ENCODE data around the gene MNT.
A peak's percentile ranks its signal among the peaks of the same experiment; 100 is the strongest.

MNT gene

GRCh38 chr17:2369551-2370210 lies 31.2 kb downstream of the MNT start:
- DNase-seq (ENCODE audit: low spot score in 2 of 2) = no peak
- Mint-ChIP-seq H3K27ac (ENCODE audit: low read depth) (peak overlapping the region; percentile 85), H3K9me3 (no peaks in the 10 kb centered on the region), H3K4me3 (no peak overlapping the region), H3K27me3 (no peaks in the 10 kb centered on the region), H3K36me3 (ENCODE audit: insufficient read depth) (peaks cover 9% of the 10 kb centered on the region), H3K4me1 (no peaks in the 10 kb centered on the region)
- no peak for ATAC-seq (replicated peaks; ENCODE audit: extremely low read depth, poor library complexity, severe bottlenecking)

GRCh38 chr17:2369039-2369438 lies 31.8 kb downstream of the MNT start:
- no peak for ATAC-seq (replicated peaks; ENCODE audit: extremely low read depth, poor library complexity, severe bottlenecking)
- Mint-ChIP-seq H3K27me3 (no peaks in the 10 kb centered on the region), H3K9me3 (no peaks in the 10 kb centered on the region), H3K27ac (ENCODE audit: low read depth) (no peak overlapping the region), H3K4me3 (no peak overlapping the region), H3K4me1 (no peaks in the 10 kb centered on the region), H3K36me3 (ENCODE audit: insufficient read depth) (peaks cover 8% of the 10 kb centered on the region)
- DNase-seq (ENCODE audit: low spot score in 2 of 2) = no peak

GRCh38 chr17:2368359-2368758 lies 32.5 kb downstream of the MNT start:
- peaks cover 9% of the 10 kb centered on the region for H3K36me3 Mint-ChIP-seq (ENCODE audit: insufficient read depth)
- H3K27ac Mint-ChIP-seq (ENCODE audit: low read depth) = no peak overlapping the region
- H3K9me3 Mint-ChIP-seq = no peaks in the 10 kb centered on the region
- H3K4me1 Mint-ChIP-seq = no peaks in the 10 kb centered on the region
- H3K4me3 Mint-ChIP-seq = no peak overlapping the region
- ATAC-seq (replicated peaks; ENCODE audit: extremely low read depth, poor library complexity, severe bottlenecking) = no peak
- no peaks in the 10 kb centered on the region for H3K27me3 Mint-ChIP-seq
- no peak for DNase-seq (ENCODE audit: low spot score in 2 of 2)

- no peak for ATAC-seq (replicated peaks; ENCODE audit: extremely low read depth, poor library complexity, severe bottlenecking)
- Mint-ChIP-seq H3K36me3 (ENCODE audit: insufficient read depth) (peaks cover 10% of the 10 kb centered on the region), H3K9me3 (no peaks in the 10 kb centered on the region), H3K27ac (ENCODE audit: low read depth) (no peak overlapping the region), H3K4me3 (no peak overlapping the region), H3K27me3 (no peaks in the 10 kb centered on the region), H3K4me1 (no peaks in the 10 kb centered on the region)
- DNase-seq (ENCODE audit: low spot score in 2 of 2) = no peak
Measured at GRCh38 chr17:2366747-2367494, 33.9 kb downstream of the MNT start.

GRCh38 chr17:2365132-2365531 lies 35.7 kb downstream of the MNT start:
- no peak for DNase-seq (ENCODE audit: low spot score in 2 of 2)
- Mint-ChIP-seq H3K36me3 (ENCODE audit: insufficient read depth) (peaks cover 15% of the 10 kb centered on the region), H3K4me3 (no peak overlapping the region), H3K4me1 (peaks cover 7% of the 10 kb centered on the region), H3K27me3 (no peaks in the 10 kb centered on the region), H3K9me3 (no peaks in the 10 kb centered on the region), H3K27ac (ENCODE audit: low read depth) (no peak overlapping the region)
- ATAC-seq (replicated peaks; ENCODE audit: extremely low read depth, poor library complexity, severe bottlenecking) = no peak

- Mint-ChIP-seq H3K27me3 (no peaks in the 10 kb centered on the region), H3K9me3 (no peaks in the 10 kb centered on the region), H3K4me1 (peaks cover 7% of the 10 kb centered on the region), H3K4me3 (no peak overlapping the region), H3K36me3 (ENCODE audit: insufficient read depth) (peaks cover 15% of the 10 kb centered on the region), H3K27ac (ENCODE audit: low read depth) (no peak overlapping the region)
- DNase-seq (ENCODE audit: low spot score in 2 of 2) (no peak), ATAC-seq (replicated peaks; ENCODE audit: extremely low read depth, poor library complexity, severe bottlenecking) (no peak)
Measured at GRCh38 chr17:2364763-2365116, 36.1 kb downstream of the MNT start.

GRCh38 chr17:2363851-2364762 lies 36.8 kb downstream of the MNT start:
- ATAC-seq (replicated peaks; ENCODE audit: extremely low read depth, poor library complexity, severe bottlenecking) (no peak), DNase-seq (ENCODE audit: low spot score in 2 of 2) (no peak)
- Mint-ChIP-seq H3K27me3 (no peaks in the 10 kb centered on the region), H3K36me3 (ENCODE audit: insufficient read depth) (peaks cover 15% of the 10 kb centered on the region), H3K4me3 (no peak overlapping the region), H3K27ac (ENCODE audit: low read depth) (no peak overlapping the region), H3K4me1 (peaks cover 7% of the 10 kb centered on the region), H3K9me3 (no peaks in the 10 kb centered on the region)

GRCh38 chr17:2363318-2363717 lies 37.5 kb downstream of the MNT start:
- no peaks in the 10 kb centered on the region for H3K9me3 Mint-ChIP-seq
- DNase-seq (ENCODE audit: low spot score in 2 of 2) (no peak), ATAC-seq (replicated peaks; ENCODE audit: extremely low read depth, poor library complexity, severe bottlenecking) (no peak)
- no peak overlapping the region for H3K27ac Mint-ChIP-seq (ENCODE audit: low read depth)
- peaks cover 7% of the 10 kb centered on the region for H3K4me1 Mint-ChIP-seq
- peaks cover 15% of the 10 kb centered on the region for H3K36me3 Mint-ChIP-seq (ENCODE audit: insufficient read depth)
- H3K4me3 Mint-ChIP-seq = no peak overlapping the region
- no peaks in the 10 kb centered on the region for H3K27me3 Mint-ChIP-seq

GRCh38 chr17:2362881-2363280 lies 38.0 kb downstream of the MNT start:
- Mint-ChIP-seq H3K27ac (ENCODE audit: low read depth) (no peak overlapping the region), H3K27me3 (no peaks in the 10 kb centered on the region), H3K4me1 (peaks cover 7% of the 10 kb centered on the region), H3K36me3 (ENCODE audit: insufficient read depth) (peaks cover 15% of the 10 kb centered on the region), H3K4me3 (no peak overlapping the region), H3K9me3 (no peaks in the 10 kb centered on the region)
- ATAC-seq (replicated peaks; ENCODE audit: extremely low read depth, poor library complexity, severe bottlenecking) (no peak), DNase-seq (ENCODE audit: low spot score in 2 of 2) (no peak)

- no peaks in the 10 kb centered on the region for H3K9me3 Mint-ChIP-seq
- no peak for ATAC-seq (replicated peaks; ENCODE audit: extremely low read depth, poor library complexity, severe bottlenecking)
- DNase-seq (ENCODE audit: low spot score in 2 of 2) = no peak
- H3K4me3 Mint-ChIP-seq = no peak overlapping the region
- H3K36me3 Mint-ChIP-seq (ENCODE audit: insufficient read depth) = peaks cover 16% of the 10 kb centered on the region
- H3K27me3 Mint-ChIP-seq = no peaks in the 10 kb centered on the region
- H3K4me1 Mint-ChIP-seq = peaks cover 7% of the 10 kb centered on the region
- no peak overlapping the region for H3K27ac Mint-ChIP-seq (ENCODE audit: low read depth)
Measured at GRCh38 chr17:2362416-2362815, 38.4 kb downstream of the MNT start.

GRCh38 chr17:2362016-2362415 lies 38.8 kb downstream of the MNT start:
- Mint-ChIP-seq H3K4me1 (peaks cover 7% of the 10 kb centered on the region), H3K9me3 (no peaks in the 10 kb centered on the region), H3K4me3 (no peak overlapping the region), H3K27ac (ENCODE audit: low read depth) (no peak overlapping the region), H3K27me3 (no peaks in the 10 kb centered on the region), H3K36me3 (ENCODE audit: insufficient read depth) (peaks cover 15% of the 10 kb centered on the region)
- ATAC-seq (replicated peaks; ENCODE audit: extremely low read depth, poor library complexity, severe bottlenecking) (no peak), DNase-seq (ENCODE audit: low spot score in 2 of 2) (no peak)

GRCh38 chr17:2361010-2361760 lies 39.7 kb downstream of the MNT start:
- H3K27ac Mint-ChIP-seq (ENCODE audit: low read depth) = no peak overlapping the region
- DNase-seq (ENCODE audit: low spot score in 2 of 2) = no peak
- H3K27me3 Mint-ChIP-seq = no peaks in the 10 kb centered on the region
- ATAC-seq (replicated peaks; ENCODE audit: extremely low read depth, poor library complexity, severe bottlenecking) = no peak
- no peak overlapping the region for H3K4me3 Mint-ChIP-seq
- peaks cover 7% of the 10 kb centered on the region for H3K4me1 Mint-ChIP-seq
- no peaks in the 10 kb centered on the region for H3K9me3 Mint-ChIP-seq
- H3K36me3 Mint-ChIP-seq (ENCODE audit: insufficient read depth) = peaks cover 15% of the 10 kb centered on the region
